BLaER1 treated with 17β-estradiol and CSF1 and Interleukin-3, amounts not matched to agents 10 nM and 100 nM (cell line): ENCODE measurements around the gene PIGR.
A peak's percentile ranks its signal among the peaks of the same experiment; 100 is the strongest.

Experiments used
- H3K27ac ChIP-seq, 11 experiments: shearing (Covaris generic); formaldehyde crosslinking; 2 replicates each; pipeline ENCODE4 v1.8.1; 2022
- H3K27me3 ChIP-seq, 11 experiments: shearing (Covaris generic); formaldehyde crosslinking; 2 replicates each; pipeline ENCODE4 v1.8.1; 2022
- H3K36me3 ChIP-seq, 11 experiments: shearing (Covaris generic); formaldehyde crosslinking; 2 replicates each; pipeline ENCODE4 v1.8.1; 2022
- H3K4me1 ChIP-seq, 10 experiments: shearing (Covaris generic); formaldehyde crosslinking; 2 replicates each; pipeline ENCODE4 v1.8.1; 2022
- H3K4me2 ChIP-seq, 11 experiments: shearing (Covaris generic); formaldehyde crosslinking; 2 replicates each; pipeline ENCODE4 v1.8.1; 2022
- H3K4me3 ChIP-seq, 10 experiments: shearing (Covaris generic); formaldehyde crosslinking; 2 replicates each; pipeline ENCODE4 v1.8.1; 2022
- H3K9ac ChIP-seq, 11 experiments: shearing (Covaris generic); formaldehyde crosslinking; 2 replicates each; pipeline ENCODE4 v1.8.1; 2022
- H3K9me3 ChIP-seq, 11 experiments: shearing (Covaris generic); formaldehyde crosslinking; replicated peaks in 1 of 11; 2 replicates each; pipeline ENCODE4 v1.8.1; 2022
- H4K20me1 ChIP-seq, 11 experiments: shearing (Covaris generic); formaldehyde crosslinking; 2 replicates each; pipeline ENCODE4 v1.8.1; 2022
- Cebpa-rat ChIP-seq, 11 experiments: shearing (Covaris generic); IDR thresholded peaks; 2 replicates each; pipeline ENCODE4 v1.8.1; 2022

The PIGR gene

DNA sequence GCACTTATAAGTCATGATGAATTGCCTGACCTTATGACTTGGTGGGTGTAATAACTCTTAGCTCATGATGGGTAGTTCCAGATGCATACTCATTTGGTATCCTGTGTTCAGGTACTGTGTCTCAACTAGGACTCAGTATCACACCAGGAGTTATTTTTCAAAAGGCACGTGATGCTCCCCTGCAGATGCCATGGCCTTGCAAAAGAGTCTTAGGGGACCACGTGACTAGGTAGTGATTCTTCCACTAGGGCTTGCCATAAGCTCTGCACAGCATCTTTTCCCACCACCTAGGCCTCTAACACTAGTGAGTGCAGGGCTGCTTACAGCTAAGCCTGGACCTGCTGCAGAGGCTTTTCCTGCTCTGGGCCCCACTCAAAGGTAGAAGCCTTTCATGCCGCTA lies 27.9 kb upstream of the PIGR start:
- H3K9me3 ChIP-seq: no peaks in the 10 kb centered on the region

DNA sequence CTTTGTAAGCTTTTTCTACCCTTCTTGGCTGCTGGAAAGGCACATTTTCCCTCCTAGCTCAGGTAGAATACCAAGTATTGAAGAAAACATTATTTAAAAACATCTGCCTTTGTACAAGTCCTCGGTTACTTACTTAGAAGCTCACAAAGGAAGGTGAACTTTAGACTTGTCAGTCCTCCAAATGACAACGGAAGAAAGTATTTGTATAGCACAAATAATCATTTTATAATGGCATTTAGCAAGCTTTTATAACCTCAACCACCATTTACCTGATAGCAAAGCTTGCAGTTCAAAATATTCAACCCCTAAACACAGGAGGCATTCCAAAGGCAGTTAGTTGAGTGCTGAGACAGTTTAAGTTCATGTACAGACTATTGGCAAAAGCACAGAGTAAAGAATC lies 26.5 kb upstream of the PIGR start:
- H3K4me1 ChIP-seq: peaks cover 7 to 48% (median 39%) of the 10 kb centered on the region in 10 experiments
- no peak overlapping the region for H3K4me2 ChIP-seq
- no peak overlapping the region for H3K4me3 ChIP-seq
- no peak overlapping the region for H3K9ac ChIP-seq
- H3K9me3 ChIP-seq: no peaks in the 10 kb centered on the region
- H3K27ac ChIP-seq: no peak overlapping the region
- no peaks in the 10 kb centered on the region for H3K27me3 ChIP-seq
- H4K20me1 ChIP-seq: no peaks in the 10 kb centered on the region
- TF ChIP-seq Cebpa-rat (IDR thresholded peaks at IDR 0.05): no peak
- no peaks in the 10 kb centered on the region for H3K36me3 ChIP-seq

More for the DNA sequence above, 27.9 kb upstream of the PIGR start:
- Histone ChIP-seq H3K36me3 (no peaks in the 10 kb centered on the region), H3K27ac (no peak overlapping the region), H3K9ac (no peak overlapping the region), H4K20me1 (no peaks in the 10 kb centered on the region), H3K27me3 (no peaks in the 10 kb centered on the region), H3K4me2 (no peak overlapping the region), H3K4me3 (no peak overlapping the region), H3K4me1 (peaks cover 0 to 35% (median 24%) of the 10 kb centered on the region in 10 experiments; a peak in 15 of 20 replicates)
- TF ChIP-seq Cebpa-rat (IDR thresholded peaks at IDR 0.05): no peak

DNA sequence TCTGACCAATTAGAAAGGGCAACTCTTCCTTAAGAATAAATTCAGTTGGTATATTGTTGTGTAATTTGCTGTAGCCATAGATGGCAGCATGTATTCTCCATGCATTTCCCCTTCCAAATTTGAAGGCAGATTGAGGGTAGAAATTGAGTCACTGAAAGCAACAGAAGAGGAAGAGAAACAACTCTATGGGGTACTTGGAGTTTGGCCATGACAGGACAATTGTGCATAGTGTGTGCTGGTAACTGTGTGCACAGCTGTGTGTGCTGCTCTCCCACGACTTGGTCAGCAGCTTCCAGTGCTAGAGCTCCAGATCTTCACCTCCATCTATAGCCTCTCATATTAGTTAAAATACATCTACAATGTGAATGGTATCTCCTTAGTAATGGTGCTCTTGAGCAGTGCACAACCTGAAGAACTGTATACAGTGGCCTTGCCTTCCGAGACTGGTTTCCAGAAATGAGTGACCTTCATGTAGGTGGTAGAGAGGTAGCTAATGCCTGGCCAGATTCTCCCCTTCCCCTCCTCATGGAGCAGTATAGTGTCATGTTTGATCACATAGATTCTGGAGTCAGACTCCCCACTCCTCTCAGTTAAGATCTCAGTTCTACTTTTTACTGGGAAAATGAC lies 24.9 kb upstream of the PIGR start:
- Histone ChIP-seq H3K9ac (peak overlapping the region in 2 of 11 experiments; percentile 27 to 31; a peak in 3 of 22 replicates), H3K4me2 (peak overlapping the region; percentile 3 to 95 (median 79); a peak in 20 of 22 replicates), H3K36me3 (no peaks in the 10 kb centered on the region), H3K4me1 (peaks cover 18 to 64% (median 54%) of the 10 kb centered on the region in 10 experiments), H4K20me1 (no peaks in the 10 kb centered on the region), H3K4me3 (peak overlapping the region in 1 of 10 experiments; percentile 35; a peak in 1 of 20 replicates), H3K9me3 (no peaks in the 10 kb centered on the region), H3K27ac (peak overlapping the region in 6 of 11 experiments; percentile 1 to 94 (median 85); a peak in 10 of 22 replicates), H3K27me3 (no peaks in the 10 kb centered on the region)
- TF ChIP-seq Cebpa-rat (IDR thresholded peaks at IDR 0.05): 0 out of 22 replicates have a peak, but pooled peaks of 1 of the 11 experiments have one; percentile 27

DNA sequence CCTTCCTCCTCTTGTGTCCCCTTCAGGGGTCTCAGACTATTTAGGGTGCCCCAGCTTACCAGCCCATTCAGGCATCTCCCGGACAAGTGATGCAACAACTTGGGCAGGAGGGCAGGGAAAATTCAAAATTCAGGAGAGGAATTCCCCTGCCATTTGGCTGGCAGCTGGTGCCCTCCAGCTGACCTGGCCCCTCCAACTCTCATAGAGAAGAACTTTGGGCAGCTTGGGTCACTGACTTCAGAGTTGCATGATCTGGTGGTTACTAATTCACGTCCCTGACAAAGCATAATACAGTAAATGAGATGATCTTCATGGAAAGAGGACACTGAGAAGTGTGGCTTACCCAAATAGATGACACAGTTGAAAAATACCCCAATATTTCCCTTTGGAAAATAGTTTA lies 24.2 kb upstream of the PIGR start, which contains the start of gene FCAMR:
Gene FCAMR, minus strand, starts transcription at position 15 of the 400 bp plus-strand sequence. CDS start 335 bp downstream, outside the sequence.
- Histone ChIP-seq H3K4me2 (peak within 1 kb of the TSS; percentile 3 to 95 (median 79); a peak in 20 of 22 replicates), H4K20me1 (no peaks in the 10 kb centered on the region), H3K9ac (peak within 1 kb of the TSS in 2 of 11 experiments; percentile 27 to 31; a peak in 3 of 22 replicates), H3K4me1 (peaks cover 18 to 71% (median 61%) of the 10 kb centered on the region in 10 experiments), H3K27me3 (no peaks in the 10 kb centered on the region), H3K36me3 (no peaks in the 10 kb centered on the region), H3K4me3 (peak within 1 kb of the TSS in 1 of 10 experiments; percentile 35; a peak in 4 of 20 replicates), H3K9me3 (no peaks in the 10 kb centered on the region), H3K27ac (peak within 1 kb of the TSS in 6 of 11 experiments; percentile 55 to 94 (median 89); a peak in 12 of 22 replicates)
- TF ChIP-seq Cebpa-rat (IDR thresholded peaks at IDR 0.05): no peak

DNA sequence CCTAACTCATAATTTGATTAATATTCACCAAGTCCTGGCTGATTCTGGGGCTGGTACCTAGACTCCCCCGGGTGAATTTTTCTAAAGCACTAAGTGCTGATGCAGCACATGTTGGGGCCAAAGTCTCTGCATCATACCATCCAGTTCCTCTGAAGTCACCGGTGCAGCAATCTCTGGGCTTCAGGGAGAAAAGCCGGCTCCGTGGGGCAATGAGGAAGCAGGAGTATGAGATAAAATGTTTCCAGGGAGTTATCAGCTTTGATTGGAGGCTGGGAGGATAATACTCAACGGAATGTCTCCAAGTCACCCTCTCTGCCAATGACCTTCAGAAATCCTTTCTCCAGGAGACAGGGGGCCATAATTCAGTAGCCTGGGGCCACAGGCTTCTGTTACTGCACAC lies 22.8 kb upstream of the PIGR start:
- no peak for TF ChIP-seq Cebpa-rat (IDR thresholded peaks at IDR 0.05)
- H3K27ac ChIP-seq: peak overlapping the region in 8 of 11 experiments; percentile 65 to 94 (median 88); a peak in 14 of 22 replicates
- no peaks in the 10 kb centered on the region for H3K27me3 ChIP-seq
- H3K9ac ChIP-seq: peak overlapping the region in 1 of 11 experiments; percentile 74; a peak in 2 of 22 replicates
- peaks cover 19 to 84% (median 69%) of the 10 kb centered on the region in 10 experiments for H3K4me1 ChIP-seq
- H3K4me3 ChIP-seq: no peak overlapping the region; a peak in 3 of 20 replicates
- no peaks in the 10 kb centered on the region for H3K36me3 ChIP-seq
- H4K20me1 ChIP-seq: no peaks in the 10 kb centered on the region
- no peaks in the 10 kb centered on the region for H3K9me3 ChIP-seq
- H3K4me2 ChIP-seq: peak overlapping the region in 7 of 11 experiments; percentile 79 to 95 (median 88); a peak in 14 of 22 replicates

DNA sequence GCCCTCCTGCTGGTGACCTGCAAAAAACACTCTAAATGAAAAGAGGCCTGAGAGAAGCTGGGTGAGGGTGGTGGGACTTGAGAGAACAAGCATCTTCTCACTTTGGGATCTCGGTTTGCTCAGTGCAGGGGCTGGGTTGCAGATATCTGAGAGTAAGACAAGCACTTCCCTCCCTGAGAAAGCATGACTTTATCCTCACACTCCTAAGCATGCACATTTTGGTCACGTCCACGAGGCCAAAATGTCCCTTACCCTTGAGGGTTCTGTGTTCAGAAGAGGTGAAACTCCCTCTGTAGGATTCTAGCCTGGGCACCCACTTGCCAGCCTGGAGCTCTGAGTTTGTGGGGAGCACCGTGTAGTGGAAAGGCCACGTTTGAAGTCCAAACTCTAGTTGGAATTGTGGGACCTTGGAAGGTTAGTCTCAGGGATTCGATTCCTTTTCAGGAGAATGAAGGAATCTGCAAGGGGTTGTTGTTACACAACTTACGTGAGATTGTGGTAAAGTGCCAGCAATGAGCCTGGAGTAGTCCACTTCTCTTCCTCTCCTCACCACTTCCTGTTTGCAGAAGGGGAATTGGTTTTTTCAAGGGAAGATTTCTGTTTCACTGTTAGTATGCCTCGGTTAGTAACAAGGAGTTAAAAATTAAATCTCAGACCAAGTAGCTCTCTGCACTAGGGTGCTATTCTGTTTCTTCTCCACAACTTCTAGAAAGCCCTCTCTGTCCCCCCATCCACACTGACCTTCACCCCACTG lies 21.0 kb upstream of the PIGR start:
- Histone ChIP-seq H3K9me3 (no peaks in the 10 kb centered on the region), H3K4me2 (peak overlapping the region; percentile 78 to 95 (median 80)), H3K4me3 (peak overlapping the region in 7 of 10 experiments; percentile 10 to 45 (median 27); a peak in 7 of 20 replicates)

DNA sequence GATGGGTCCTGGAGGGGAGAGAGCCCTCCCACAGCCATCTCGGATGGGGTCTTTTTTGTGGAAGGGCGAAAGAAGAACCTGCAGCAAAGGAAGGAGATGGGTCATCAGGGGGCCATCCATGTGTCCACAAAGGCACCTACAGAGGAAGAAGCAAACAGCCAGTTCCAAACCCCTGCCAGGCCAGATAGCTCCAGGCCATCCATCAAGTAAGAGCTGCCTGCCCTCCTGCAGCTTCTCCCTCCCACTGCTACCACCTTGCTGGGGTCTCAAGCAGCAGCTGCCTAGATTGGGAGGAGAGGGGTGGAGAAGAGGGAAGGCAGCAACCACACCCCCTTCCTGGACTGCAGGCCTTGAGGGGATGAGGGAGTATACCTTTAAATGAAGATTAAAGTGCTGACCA lies 19.5 kb upstream of the PIGR start:
- H3K4me1 ChIP-seq: peaks cover 27 to 100% (median 90%) of the 10 kb centered on the region in 10 experiments
- H3K27ac ChIP-seq: peak overlapping the region in 6 of 11 experiments; percentile 82 to 94 (median 89); a peak in 11 of 22 replicates
- peak overlapping the region in 7 of 11 experiments; percentile 12 to 95 (median 88); a peak in 13 of 22 replicates for H3K4me2 ChIP-seq
- no peaks in the 10 kb centered on the region for H3K36me3 ChIP-seq
- H3K9me3 ChIP-seq: no peaks in the 10 kb centered on the region
- no peak for TF ChIP-seq Cebpa-rat (IDR thresholded peaks at IDR 0.05)
- no peaks in the 10 kb centered on the region for H4K20me1 ChIP-seq
- H3K9ac ChIP-seq: no peak overlapping the region
- H3K27me3 ChIP-seq: no peaks in the 10 kb centered on the region
- no peak overlapping the region for H3K4me3 ChIP-seq

More for the DNA sequence above, 21.0 kb upstream of the PIGR start:
- Histone ChIP-seq H3K36me3 (no peaks in the 10 kb centered on the region), H3K27ac (peak overlapping the region in 10 of 11 experiments; percentile 6 to 94 (median 85); a peak in 20 of 22 replicates), H3K9ac (peak overlapping the region in 10 of 11 experiments; percentile 5 to 81 (median 67); a peak in 16 of 22 replicates), H4K20me1 (no peaks in the 10 kb centered on the region), H3K27me3 (no peaks in the 10 kb centered on the region), H3K4me1 (peaks cover 29 to 98% (median 87%) of the 10 kb centered on the region in 10 experiments)
- TF ChIP-seq Cebpa-rat (IDR thresholded peaks at IDR 0.05): peak in 9 of 11 experiments; percentile 36 to 95 (median 77); a peak in 15 of 22 replicates

DNA sequence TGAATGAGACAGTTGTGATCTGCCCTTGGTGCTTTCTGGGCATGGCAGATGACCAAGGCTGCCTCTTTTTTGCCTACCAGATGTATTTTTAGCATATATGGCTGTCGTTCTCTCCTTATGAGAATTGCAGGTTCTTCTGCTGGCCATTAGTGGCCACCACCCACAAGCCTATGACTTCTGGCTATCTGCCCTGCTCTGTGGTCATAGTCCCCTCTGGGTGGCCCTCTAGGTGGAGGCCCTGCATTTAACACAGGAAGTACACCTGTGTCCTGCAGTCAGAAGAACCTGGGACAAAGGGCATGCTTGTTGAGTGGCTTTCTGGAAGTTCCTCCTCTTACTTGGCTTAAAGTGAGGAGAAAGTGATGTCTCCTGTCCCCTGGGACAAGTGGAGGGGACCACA lies 17.5 kb upstream of the PIGR start:
- Histone ChIP-seq H4K20me1 (no peaks in the 10 kb centered on the region), H3K9ac (no peak overlapping the region), H3K36me3 (no peaks in the 10 kb centered on the region), H3K27me3 (no peaks in the 10 kb centered on the region), H3K4me2 (peak overlapping the region in 10 of 11 experiments; percentile 0 to 92 (median 76); a peak in 15 of 22 replicates), H3K9me3 (no peaks in the 10 kb centered on the region), H3K27ac (peak overlapping the region in 5 of 11 experiments; percentile 19 to 68 (median 63); a peak in 7 of 22 replicates), H3K4me3 (no peak overlapping the region), H3K4me1 (peaks cover 27 to 86% (median 73%) of the 10 kb centered on the region in 10 experiments)
- no peak for TF ChIP-seq Cebpa-rat (IDR thresholded peaks at IDR 0.05)
